ENCODE measurements around the gene GPATCH11. TPM values are rescaled to one million over a fixed set of nuclear protein-coding genes. Genes with fewer than 3 reads are reported as not detected.

The GPATCH11 gene
- total RNA-seq, 1 donor from 2014 or later: 6.1 TPM

GRCh38 chr2:37105150-37105549 lies 20.8 kb downstream of the GPATCH11 start:
- no peak for DNase-seq (ENCODE audit: low read depth)

DNA sequence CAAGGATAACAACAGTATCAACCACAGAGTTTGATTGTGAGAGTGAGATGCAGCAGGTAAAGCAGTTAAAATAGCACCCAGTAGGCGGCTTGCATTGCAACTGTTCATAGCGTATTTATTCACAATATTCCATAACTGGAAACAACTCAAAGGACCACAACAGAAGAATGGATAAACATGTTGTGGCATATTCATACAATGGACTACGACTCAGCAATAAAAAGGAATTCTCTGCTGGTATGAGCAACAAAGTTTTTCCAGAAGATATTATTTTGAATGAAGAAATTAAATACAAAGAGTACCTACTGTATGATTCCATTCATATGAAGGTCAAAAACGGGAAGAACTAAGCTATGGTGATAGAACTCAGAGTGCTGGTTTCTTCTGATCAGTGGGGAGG lies 25.2 kb downstream of the GPATCH11 start:
- DNase-seq (ENCODE audit: low read depth): no peak

GRCh38 chr2:37110306-37111212 lies 26.2 kb downstream of the GPATCH11 start:
- no peak for DNase-seq (ENCODE audit: low read depth)

DNA sequence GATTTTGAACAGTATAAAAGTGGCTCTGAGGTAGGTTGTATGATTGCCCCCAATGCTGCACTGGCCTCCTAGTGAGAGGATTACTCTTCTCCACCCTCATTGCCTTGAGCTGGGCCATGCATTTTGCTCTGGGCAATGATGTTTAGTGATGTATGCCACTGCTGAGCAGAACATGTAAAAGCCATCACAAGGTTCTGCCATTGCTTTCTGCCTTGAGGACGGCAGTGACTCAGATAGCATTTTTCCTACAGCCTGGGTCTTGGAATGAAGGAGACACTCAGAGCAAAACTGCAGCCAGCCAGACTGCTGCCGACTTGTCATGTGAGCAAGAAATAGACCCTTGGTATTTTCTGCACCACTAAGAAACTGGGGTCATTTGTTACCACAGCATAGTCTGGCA lies 27.6 kb downstream of the GPATCH11 start:
- DNase-seq (ENCODE audit: low read depth): no peak

DNA sequence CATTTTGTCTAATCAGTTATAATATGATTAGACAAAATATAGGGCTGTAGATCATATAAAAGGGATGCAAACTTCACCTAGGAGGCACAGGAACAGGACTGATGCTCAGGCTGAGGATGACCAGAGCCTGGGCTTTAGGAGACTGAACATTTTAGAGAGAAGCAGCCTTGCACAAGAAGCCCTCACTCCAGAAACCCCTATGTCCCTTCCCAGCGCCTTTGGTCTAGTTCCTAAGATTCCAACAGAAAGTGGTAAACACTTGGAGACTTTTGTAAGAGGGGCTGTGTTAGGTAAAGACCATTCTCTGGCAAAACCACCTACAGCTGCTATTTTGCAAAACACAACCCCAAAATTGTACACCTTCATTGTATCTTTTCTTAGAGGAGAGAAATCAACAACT lies 33.2 kb downstream of the GPATCH11 start:
- DNase-seq (ENCODE audit: low read depth): no peak

DNA sequence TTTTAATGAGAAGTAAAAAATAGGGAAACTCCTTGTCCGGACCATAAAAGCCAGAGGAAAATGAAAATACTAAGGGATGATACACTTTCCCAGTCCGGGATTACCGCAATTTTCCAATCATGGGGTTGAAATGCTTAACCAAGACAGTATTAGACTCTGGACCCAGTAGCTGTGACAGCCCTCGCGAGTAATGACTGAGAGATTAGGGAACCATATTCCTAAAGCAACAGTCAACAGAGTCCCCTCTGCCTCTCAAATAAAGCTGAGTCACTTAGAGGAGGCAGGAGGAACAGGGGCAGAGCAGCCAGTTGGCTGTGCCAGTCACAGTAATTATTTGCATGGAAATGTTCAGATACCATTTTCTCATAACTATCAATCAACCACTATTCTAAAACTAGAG lies 34.8 kb downstream of the GPATCH11 start:
- no peak for DNase-seq (ENCODE audit: low read depth)

DNA sequence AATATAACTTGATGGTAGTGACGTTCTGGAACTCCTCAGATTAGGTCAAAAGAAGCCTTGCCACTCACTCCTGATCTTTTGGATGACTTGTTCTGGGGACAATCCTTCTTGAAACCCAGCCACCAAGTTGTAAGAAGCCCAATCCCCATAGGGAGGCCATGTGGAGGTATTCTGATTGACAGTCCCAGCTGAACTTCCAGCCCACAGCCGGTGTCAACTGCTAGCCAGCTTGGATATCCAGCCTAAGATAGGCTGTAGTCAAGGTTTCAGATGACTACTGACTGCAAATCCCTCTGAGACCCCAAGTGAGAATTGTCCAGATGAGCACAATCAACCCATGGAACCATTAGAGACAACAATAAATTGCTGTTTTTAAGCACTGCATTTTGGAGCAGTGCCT lies 41.1 kb downstream of the GPATCH11 start:
- DNase-seq (ENCODE audit: low read depth): no peak

GRCh38 chr2:37132914-37133313 lies 48.6 kb downstream of the GPATCH11 start:
- no peak for DNase-seq (ENCODE audit: low read depth)

GRCh38 chr2:37142546-37142945 lies 58.2 kb downstream of the GPATCH11 start:
- no peak for DNase-seq (ENCODE audit: low read depth)

- DNase-seq (ENCODE audit: low read depth): no peak
Measured at GRCh38 chr2:37143974-37144373, 59.7 kb downstream of the GPATCH11 start.

DNA sequence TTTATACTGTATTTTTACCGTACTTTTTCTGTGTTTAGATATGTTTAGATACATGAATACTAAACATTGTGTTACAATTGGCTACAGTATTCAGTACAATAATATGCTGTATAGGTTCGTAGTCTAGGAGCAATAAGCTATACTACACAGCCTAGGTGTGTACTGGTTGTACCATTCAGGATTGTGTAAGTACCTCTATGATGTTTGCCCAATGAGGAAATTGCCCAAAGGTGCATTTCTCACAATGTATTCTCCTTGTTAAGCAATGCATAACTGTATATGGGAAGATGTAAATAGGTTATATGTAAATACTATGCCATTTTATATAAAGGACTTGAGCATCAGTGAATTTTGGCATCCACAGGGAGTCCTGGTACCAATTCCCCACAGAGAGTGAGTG lies 61.7 kb downstream of the GPATCH11 start:
- no peak for DNase-seq (ENCODE audit: low read depth)

DNA sequence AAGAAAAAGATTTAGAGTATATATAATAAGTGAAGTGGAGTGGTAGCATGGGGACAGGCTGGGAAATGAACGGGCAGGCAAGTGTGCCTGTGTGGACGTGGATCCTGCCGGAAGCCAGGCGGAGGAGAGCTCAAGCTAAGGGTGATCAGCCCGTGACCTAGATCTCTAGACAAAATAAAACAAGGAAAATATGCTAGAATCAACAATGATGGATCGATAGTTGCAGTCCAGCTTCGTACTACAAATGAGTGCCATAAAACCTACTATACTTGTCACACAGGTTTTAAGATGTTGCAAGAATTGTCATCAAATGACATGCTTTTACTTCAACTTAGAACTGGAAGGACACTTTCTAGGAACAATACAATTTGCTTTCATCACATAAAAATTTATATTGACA lies 64.0 kb downstream of the GPATCH11 start:
- no peak for DNase-seq (ENCODE audit: low read depth)

Other genes with a start within 250 kb of the GPATCH11 start
- gene STRN, start 118.0 kb upstream of the GPATCH11 start, total RNA-seq: 16.7 and 26.1 TPM in 2 replicates
- 23.6 and 31.6 TPM in 2 replicates for gene HEATR5B, start 146 bp upstream of the GPATCH11 start, total RNA-seq
- gene EIF2AK2, start 72.5 kb downstream of the GPATCH11 start, total RNA-seq: 23.8 and 38.7 TPM in 2 replicates
- not detected in 2 replicates for gene SULT6B1, start 104.2 kb downstream of the GPATCH11 start, total RNA-seq
- 18.6 and 25.6 TPM in 2 replicates for gene CEBPZOS, start 112.0 kb downstream of the GPATCH11 start, total RNA-seq
- gene CEBPZ, start 147.1 kb downstream of the GPATCH11 start, total RNA-seq: 59.6 and 76.9 TPM in 2 replicates
- 14.9 and 17.3 TPM in 2 replicates for gene NDUFAF7, start 147.1 kb downstream of the GPATCH11 start, total RNA-seq
- 68.6 and 69.3 TPM in 2 replicates for gene PRKD3, start 240.3 kb downstream of the GPATCH11 start, total RNA-seq